Stimulated activated CD4-positive, alpha-beta T cell treated with anti-CD3 and anti-CD28 coated beads, Interleukin-1b, Interleukin-23, amount 100 ng/mL, for 1 hour (primary cell): ENCODE measurements around the gene PLEKHN1.
"Not testable (repeated sequence)": the region's sequence is repeated elsewhere in the genome, so short reads cannot be mapped to it uniquely, and the experiment has no call there.

ENCODE experiments used
- DNase-seq, 2 donors: peaks; one replicate each; pipeline ENCODE4 v3.0.0-alpha.2; 2020; ENCODE audit warnings: low read depth in 2 of 2

The PLEKHN1 gene

DNA sequence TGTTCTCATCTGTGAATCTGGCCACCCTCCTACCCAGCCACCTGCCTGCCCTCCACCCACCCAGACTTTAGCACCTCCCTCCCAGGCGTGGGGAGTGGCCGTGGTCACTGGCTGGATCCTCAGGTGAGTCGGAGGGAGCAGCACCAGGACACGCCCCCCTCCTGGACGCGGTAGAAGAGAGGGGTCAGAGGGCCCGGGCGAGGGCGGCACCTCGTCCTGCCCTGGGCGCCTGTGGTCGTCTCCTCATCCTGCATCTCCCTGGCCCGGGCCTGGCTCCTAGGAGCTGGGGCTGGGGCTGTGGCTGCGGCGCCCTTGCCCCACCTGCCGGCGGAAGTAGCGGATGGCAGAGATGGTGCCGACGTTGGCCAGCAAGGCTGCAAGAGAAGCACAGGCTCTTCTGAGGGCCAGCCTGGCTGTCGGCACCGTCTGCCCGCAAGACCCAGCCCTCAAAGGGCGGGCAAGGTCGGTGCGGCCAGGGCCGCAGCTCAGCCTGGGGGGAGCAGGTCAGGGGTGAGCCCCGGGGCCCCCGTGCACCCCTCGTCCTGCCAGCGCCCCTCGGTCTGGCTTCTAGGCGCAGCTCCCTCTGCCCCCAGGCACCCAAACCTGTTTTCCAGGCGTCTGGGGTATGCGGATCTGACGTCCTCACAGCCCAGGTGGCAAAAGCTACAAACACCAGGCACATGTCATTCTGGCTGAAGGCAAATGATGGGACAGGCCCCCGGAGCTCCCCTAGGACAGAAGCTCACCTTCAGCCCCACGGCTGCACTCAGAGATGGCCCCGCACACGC lies 9.8 kb downstream of the PLEKHN1 start:
- no peak for DNase-seq

DNA sequence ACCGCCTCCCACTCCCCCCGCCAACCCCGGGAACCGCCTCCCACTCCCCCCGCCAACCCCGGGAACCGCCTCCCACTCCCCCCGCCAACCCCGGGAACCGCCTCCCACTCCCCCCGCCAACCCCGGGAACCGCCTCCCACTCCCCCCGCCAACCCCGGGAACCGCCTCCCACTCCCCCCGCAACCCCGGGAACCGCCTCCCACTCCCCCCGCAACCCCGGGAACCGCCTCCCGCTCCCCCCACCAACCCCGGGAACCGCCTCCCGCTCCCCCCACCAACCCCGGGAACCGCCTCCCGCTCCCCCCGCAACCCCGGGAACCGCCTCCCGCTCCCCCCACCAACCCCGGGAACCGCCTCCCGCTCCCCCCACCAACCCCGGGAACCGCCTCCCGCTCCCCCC lies 10.5 kb downstream of the PLEKHN1 start:
- not testable (repeated sequence) for DNase-seq

DNA sequence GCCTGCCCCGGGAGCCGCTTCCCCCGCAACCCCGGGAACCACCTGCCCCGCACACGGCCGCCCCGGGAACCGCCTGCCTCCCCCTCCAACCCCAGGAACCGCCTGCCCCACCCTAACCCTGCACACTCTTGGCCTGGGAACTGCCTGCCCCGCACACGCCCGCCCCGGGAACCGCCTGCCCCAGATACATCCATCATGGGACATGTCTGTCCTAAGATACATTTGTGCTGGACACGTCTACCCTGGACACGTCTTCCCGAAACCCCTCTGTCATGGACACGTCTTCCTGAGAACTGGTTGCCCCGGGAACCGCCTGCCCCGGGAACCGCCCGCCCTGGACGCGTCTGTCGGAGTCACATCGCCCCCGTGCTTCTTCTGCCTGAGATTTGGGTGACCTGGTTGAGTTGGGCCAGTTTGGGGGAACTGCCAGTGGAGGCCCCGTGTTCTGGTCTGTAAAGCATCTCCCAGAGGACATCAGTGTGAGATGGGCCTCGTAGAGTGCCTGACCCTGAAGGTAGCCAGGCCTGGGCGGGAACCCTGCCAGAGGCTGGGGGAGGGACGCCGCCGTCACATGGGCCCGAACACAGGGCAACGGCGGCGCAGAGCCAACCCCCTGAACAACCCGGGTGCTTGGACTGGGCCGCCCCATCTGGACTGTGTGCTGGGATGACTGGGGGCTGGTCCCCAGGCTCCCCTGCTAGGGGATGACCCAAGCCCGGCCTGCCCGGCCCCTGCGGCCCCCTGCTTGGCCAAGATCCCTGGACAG lies 12.0 kb downstream of the PLEKHN1 start:
- no peak for DNase-seq

DNA sequence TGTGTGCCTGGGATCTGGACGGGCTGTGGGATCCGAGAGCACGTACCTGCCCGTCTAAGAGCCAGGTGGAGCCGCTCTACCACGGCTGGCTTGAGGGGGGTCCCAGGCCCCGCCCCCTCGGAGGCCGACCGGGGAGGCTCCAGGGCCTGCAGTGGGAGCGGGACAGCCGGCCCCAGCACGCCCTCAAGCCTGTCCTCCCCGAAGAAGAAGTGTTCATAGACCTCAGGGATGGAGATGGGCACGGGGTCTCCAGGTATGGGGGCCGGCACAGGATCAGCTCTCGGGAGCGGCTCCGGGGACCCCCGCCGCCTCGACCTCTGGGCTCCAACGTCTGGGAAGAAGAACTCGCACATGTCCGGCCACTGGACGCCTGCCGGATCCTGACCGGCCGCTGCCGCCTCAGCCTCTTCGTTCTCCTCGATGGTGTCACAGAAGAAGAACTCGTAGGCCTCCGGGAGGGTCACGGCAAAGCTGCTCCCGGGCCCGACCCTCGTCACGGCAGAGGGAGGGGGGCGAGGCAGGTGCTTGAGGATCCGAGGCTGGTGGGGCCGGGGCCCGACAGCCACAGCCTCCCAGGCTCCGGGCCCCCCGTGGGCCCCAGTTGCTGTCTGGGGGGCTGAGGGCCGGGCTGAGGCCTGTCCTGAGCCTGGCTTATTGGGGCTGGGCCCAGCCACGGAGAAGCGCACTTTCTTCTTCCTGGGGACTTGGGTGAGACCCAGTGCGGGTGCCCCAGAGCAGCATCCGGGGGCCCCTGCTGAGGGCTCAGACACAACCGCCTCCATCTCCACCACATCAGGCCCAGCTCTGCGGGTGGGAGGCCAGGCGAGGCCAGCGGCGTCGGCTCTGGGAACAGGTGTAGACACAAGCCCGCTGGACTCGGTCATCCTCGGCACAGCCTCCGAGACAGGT lies 12.8 kb downstream of the PLEKHN1 start:
- DNase-seq, result no peak

DNA sequence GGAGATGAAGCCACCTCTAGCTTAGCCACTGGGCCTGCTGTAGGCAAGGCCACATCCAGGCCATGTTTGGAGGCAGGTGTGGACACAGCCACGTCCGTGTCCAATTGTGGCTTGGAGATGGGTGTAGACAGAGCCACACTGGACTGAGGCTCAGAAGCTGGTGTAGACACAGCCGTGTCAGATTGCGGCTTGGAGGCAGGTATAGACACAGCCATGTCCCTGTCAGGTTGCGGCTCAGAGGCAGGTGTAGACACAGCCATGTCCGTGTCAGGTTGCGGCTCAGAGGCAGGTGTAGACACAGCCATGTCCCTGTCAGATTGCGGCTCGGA lies 13.4 kb downstream of the PLEKHN1 start:
- no peak for DNase-seq

DNA sequence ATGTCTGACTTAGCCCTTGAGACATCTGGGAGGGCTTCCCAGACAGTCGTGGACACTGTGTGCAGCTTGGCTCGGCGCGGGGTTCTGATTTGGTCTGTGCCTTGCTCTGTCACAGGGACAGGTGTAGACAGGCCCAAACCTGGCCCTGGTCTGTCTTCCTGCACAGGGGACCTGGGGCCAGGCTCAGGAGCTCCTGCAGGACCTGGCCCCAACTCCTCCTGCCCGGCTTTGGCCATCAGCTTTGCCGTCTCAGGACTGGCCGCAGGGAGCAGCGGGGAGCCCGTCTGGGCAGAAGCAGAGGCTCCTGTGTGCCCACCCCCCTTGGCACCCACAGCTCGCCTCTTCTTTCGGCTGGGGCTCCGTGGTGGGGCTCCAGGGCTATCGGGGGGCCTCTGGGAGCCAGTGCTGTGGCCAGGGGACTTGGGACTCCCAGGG lies 13.9 kb downstream of the PLEKHN1 start:
- DNase-seq, result no peak

DNA sequence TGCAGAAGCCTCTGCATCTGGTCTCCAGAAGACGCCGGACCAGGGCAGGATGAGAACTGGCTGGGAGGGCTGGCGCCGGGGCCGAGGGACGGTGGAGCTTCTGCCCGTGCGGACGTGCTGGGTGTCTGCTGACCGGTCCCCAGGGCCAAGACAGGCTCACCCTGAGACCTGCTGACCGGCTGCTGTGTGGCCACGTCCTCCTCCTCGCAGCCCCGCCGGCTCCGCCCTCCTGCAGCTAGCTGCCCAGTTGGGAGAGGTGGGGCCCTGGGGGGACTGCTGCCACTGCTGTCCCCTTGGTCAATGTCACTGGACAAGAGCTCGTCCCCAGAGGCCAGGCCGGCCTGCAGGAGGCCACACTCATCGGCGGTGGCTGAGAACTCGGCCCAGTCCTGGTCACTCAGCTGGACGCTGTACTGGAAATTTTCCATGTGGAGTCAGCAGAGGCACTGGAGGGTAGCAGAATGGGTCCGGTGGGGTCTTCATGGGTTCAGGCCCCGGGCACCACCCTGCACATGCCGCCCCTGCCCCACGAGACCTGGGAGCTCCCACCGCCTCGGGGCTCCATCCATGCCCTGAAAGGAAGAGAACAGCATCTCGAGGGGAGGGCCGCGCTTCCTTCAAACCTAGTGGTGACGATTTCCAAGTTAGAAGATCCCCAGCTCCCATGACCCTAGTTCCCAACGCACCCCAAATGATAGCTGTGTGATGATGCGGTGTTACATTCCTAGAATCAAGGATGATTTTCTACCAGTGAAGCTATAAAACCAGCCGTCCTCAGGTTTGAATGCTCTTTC lies 14.5 kb downstream of the PLEKHN1 start:
- no peak for DNase-seq

DNA sequence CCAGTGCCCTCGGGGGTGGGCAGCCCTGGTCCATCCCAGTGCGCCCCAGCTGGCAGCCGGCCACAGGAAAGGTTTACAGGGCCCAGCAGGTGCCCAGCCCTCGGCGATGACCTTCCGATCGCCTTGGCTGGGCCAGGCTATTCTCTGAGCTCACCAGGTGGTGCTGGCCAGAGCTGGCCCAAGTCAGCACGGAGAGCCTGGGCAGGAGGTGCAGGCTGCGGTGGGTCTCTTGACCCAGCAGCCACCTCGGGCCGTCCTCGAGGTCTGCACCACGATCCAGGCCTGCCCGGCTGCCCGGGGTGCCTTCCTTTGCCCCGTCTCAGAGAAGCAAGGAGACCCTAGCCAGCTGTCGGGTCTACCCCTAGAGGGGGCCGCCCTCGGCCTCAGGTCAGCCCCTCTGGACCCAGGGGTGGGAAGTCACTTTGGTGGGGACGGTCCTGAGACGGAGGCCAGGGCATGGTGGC lies 15.2 kb downstream of the PLEKHN1 start:
- no peak for DNase-seq

DNA sequence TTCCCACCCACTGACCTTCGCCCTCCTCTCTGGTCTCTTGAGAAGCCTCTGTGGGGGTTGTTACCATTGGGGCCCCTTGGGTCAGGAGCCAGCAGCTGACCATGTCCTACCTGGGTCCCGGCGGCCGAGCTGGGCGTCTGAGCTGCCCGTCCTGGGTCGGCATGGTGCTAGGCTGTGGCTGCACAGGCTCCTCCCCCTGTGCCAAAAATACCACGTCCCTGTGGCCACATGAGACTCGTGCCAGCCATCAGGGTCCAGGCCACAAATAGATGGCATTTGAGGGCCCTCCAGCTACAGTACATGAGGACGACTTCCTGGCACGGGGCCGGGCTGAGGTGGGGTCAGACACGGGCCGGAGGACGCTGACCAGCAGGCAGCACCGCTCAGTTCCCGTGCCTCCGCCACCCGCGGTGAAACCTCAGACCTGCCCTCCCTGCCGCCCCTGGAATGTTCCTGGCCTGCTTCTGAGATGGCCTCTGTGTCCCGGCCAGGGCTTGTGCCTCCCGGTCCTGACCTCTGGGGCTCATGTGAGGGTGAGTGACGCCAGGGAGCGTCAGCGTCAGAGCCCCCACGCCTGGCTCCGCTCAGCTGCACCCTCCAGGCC lies 15.8 kb downstream of the PLEKHN1 start, which contains the start of gene PERM1:
Gene PERM1, minus strand, starts transcription at position 139 of the 604 bp plus-strand sequence. CDS start 1,064 bp downstream, outside the sequence.
- no peak for DNase-seq

DNA sequence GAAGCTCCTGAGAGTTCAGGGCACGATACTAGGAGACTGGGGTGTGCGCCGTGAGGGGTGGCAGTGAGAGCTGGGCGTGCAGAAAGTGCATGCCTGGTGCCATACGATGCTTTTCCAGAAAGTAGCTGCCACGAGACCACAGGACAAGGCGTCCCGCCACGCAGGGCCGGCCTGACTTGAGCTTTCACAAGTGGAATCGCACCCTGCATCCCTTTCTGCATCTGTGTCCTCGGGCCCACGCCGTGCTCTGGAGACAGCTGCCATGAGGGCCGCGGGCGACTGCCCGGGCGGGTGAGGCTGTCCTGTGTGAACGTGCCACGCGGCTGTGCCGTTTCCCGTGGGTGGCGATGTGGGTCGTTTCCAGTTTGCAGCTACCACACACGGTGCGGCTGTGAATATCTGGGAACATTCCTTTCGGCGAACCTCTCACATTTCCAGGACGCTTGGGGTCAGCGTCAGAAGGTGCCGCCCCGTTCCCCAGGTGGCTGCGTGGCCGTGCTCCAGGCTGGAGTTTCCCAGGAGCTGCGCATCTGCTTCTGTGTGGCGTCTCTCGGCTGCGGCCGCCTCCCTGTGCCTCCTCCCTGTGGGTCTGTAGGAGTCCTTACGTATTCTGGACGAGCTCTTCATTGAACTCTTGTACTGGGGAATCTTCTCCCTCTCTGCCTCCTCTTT lies 16.6 kb downstream of the PLEKHN1 start:
- no peak for DNase-seq

DNA sequence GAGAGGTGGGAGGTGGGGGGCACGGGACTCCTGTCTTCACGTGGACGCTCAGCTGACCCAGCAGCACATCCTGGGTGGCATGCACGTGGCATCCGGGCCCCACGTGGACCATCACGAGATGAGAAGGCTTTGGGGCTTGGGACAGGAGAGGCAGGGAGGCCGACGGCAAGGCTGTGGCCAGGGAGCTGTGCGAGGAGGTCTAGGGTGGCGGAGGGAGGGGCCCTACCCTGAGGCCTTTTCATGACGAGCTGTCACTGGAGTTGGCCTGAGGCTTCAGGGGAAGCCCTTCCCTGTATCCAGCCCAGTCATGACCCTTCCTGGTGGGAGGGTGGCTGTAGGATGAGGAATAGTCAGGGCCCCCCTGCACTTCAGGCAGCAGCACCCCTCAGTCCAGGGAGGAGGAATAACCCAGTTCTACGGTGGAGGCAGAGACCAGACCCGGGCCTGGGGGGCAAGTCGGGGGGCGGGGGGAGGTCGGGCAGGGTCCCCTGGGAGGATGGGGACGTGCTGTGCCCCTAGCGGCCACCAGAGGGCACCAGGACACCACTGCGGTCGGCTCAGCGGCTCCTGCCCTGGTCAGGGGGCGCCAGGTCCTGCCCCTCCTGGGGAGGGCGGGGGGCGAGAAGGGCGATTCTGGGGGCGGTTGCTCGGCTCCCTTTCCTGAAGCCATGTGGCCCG lies 17.7 kb downstream of the PLEKHN1 start:
- peak in 1 of 2 donors; percentile 52 for DNase-seq

DNA sequence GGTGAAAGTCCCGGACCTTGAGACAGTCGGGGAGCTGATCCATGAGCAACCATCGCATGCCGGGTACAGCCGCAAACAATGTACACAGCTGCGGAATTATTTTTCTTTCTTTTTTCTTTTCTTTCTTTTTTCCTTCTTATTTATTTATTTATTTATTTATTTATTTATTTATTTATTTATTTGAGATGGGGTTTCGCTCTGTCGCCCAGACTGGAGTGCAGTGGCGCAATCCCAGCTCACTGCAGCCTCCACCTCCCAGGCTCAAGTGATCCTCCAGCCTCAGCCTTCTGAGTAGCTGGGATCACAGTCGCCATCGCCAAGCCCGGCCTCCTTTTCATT lies 18.2 kb downstream of the PLEKHN1 start:
- DNase-seq, result no peak

DNA sequence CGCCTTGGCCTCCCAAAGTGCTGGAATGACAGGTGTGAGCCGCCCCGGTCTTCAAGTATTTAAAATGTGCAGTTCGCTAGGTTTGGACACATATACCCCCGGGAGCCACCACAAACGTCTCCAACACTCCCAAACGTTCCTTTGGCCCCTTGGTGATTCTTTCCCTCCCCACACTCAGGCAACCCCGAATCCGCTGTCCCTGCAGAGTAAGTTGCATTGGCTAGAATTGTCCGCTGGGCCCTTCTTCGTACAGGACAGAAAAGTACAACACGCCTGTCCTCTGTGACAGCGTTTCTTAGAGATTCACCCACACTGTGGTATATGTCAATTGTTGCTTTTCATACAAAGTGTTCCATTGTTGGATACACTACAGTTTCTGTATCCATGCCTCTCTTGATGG lies 18.8 kb downstream of the PLEKHN1 start:
- no peak for DNase-seq

DNA sequence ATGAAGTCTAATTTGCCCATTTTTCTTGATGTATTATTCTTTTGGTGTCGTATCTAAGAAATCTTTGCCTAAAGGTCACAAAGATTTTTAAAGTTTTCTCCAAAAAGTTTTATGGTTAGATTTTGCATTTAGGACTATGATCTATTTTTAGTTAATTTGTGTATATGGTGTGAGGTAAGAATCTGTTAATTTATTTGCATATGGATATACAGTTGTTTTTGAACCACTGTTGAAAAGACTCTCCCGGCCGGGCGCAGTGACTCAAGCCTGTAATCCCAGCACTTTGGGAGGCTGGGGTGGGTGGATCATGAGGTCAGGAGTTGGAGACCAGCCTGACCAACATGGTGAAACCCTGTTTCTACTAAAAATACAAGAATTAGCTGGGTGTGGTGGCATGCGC lies 21.8 kb downstream of the PLEKHN1 start:
- not testable (repeated sequence) for DNase-seq

DNA sequence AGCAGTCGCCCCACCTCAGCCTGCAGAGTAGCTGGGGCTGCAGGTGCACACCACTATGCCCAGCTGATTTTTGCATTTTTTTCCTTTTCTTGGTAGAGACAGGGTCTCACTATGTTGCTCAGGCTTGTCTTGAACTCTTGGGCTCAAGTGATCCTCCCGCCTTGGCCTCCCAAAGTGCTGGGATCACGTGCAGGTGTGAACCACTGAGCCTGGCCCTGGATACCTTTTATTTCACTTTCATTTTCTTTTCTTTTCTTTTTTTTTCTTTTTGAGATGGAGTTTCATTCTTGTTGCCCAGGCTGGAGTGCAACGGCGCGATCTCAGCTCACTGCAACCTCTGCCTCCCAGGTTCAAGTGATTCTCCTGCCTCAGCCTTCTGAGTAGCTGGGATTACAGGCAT lies 25.0 kb downstream of the PLEKHN1 start:
- DNase-seq, result not testable (repeated sequence)

DNA sequence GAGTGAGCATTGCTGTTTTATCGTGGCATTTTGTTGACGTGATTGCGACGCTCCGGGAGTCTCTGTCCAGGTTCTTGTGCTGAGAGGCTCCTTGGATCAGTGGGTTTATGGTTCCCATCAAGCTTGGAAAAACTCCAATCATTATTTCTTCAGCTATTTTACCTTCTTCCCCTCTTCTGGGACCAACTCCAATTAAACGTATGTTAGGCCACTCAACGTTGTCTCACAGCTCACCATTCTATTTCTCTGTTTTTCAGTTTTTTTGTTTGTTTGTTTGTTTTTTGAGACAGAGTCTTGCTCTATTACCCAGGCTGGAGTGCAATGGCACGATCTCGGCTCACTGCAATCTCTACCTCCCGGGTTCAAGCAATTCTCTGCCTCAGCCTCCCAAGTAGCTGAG lies 25.6 kb downstream of the PLEKHN1 start:
- no peak for DNase-seq

DNA sequence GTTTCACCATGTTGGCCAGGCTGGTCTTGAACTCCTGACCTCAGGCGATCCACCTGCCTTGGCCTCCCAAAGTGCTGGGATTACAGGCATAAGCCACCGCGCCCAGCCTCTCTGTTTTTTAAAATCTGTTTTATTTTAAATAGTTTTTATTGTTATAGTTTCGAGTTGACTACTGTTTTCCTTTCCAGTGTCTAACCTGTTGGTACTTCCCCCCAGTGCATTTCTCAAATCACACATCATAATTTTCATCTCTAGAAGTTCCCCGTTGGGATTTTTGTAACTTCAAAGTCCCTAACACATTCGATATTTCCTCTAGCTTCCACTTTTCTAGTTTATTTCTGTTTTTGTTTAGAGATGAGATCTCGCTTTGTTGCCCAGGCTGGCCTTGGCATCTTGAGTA lies 26.1 kb downstream of the PLEKHN1 start:
- no peak for DNase-seq

DNA sequence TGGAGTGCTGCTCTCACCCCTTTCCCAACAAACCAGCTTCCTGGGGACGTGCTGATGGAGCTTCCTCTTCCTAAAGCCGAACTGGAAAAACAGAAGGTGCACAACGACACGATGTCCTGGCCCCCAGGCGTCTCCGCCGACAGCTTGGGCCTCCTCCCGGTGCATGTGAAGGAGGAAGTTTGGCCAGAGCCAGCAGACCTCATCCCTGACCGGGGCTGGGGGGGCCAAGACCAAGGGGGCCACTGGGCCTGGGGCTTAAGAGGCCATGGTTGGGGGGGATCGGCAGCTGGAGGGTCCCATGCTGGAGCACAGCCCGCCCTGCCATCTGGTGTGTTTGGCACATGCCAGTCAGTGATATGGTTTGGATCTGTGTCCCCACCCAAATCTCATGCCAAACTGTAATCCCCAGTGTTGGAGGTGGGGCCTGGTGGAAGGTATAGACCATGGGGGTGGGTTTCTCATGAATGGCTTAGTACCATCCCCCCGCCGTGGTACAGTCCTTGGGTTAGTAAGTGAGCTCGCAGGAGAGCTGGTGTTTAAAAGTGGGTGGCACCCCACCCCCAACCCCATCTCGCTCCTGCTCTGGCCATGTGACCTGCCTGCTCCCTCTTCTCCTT lies 27.2 kb downstream of the PLEKHN1 start:
- no peak for DNase-seq

DNA sequence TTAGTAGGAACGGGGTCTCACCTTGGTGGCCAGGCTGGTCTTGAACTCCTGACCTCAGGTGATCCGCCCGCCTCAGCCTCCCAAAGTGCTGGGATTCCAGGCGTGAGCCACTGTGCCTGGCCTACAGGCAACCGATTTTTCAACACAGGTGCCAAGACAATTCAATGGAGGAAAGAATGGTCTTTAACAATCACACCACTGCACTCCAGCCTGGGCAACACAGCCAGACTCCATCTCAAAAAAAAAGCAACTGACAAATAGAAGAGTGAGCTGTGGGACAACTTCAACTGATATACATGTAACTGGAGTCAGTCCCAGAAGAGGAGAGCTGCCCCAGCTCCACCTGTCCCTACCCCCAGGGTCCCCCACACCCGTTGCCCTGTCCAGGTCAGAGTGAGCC lies 28.3 kb downstream of the PLEKHN1 start:
- DNase-seq, result not testable (repeated sequence)
